NCI-H1694 (cell line): ENCODE data around the gene ATXN7L1.
"Not testable (repeated sequence)": the region's sequence is repeated elsewhere in the genome, so short reads cannot be mapped to it uniquely, and the experiment has no call there.

Experiments used
- DNase-seq: peaks from one replicate; lab custom pipeline; 2025; lab: John Stamatoyannopoulos, UW

The ATXN7L1 gene

GRCh38 chr7:105707381-105707780 lies 169.0 kb downstream of the ATXN7L1 start:
- DNase-seq: no peak

- DNase-seq: no peak
Measured at GRCh38 chr7:105705427-105705826, 171.0 kb downstream of the ATXN7L1 start.

DNA sequence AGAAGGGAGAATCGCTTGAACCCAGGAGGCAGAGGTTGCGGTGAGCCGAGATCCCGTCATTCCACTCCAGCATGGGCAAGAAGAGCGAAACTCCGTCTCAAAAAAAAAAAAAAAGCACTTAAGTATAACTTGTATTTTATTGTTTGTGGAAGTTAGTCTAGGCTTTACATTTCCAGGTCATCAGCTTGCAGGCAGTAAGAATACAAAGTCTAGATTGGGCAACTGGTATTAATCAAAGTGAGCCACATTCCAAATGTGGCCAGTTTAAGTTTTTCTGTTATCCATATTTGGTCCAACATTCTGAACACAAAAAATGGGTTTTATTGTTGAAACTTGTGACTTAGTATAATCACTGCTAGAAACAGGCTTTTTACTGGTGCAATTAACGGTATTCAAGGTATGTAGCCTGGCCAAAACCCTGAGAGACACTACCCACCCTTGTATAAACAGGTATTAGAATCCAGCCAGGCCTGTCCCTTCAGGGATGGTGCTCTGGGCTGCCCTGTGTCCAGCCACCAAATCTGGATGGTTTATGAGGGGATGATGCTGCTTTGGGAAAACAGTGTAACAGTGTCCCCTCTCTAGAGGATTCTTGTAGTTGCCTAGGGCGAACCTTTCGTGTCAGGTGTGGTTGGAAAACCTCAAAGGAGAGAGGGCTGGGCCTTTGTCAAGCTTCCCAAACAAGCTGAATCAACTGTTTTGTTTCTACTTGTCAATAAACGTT lies 173.0 kb downstream of the ATXN7L1 start:
- no peak for DNase-seq

DNA sequence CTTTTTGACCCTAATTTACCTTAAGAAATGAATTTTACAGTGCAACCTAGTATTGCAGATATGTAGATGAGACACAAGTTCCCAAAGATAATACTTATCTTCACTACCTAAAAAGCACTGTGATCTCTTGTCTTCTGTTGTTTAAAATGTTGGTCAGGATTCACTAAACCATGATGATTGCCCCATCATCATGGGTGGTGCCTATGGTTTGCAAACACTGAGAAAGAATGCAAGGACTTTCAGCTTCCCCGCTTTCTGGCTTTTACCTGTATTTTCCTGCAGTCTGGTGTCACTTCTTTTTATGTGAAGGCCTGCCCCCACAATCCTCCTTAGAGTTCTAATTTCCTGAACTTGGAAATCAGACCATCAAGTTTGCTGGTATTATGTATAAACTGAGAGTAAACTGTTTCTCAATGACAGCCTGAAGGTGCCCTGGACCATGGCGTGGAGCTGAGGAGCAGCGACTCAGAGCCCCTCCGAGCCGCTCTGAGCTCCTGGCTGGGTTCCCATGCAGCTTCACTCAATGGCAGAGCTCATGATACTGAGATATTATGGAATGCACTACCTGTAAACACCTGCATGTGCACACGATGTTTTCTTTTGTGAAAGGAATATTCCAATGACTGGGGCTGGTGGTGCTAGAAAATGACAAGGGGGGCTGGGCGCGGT lies 176.7 kb downstream of the ATXN7L1 start:
- no peak for DNase-seq

GRCh38 chr7:105698531-105698930 lies 177.9 kb downstream of the ATXN7L1 start:
- DNase-seq: no peak

DNA sequence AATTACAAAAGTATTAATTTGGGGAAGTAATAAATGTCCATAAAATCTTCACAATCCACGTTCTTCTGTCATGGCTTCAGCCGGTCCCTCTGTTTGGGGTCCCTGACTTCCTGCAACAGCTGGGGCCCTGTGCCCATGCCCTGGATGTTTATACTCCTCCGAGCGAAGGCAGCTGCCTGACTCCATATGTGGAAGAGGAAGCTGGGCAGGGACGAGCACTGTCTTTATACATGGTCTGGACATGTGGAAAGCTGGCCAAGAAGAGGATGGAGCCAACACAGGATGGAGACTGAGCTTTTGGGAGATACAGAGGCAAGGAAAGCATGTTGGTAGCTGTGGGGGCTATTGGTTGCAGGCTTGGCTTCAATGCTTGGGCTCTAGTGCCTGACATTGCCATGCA lies 178.6 kb downstream of the ATXN7L1 start:
- no peak for DNase-seq

DNA sequence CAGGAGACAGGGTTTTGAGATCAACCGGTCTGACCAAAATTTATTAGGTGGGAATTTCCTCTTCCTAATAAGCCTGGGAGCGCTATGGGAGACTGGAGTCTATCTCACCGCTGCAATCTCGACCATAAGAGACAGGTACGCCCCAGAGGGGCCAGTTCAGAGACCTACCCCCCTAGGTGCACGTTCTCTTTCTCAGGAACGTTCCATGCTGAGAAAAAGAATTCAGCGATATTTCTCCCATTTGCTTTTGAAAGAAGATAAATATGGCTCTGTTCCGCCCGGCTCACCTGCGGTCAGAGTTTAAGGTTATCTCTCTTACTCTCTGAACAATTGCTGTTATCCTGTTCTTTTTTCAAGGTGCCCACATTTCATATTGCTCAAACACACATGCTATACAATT lies 179.2 kb downstream of the ATXN7L1 start:
- DNase-seq: not testable (repeated sequence)

DNA sequence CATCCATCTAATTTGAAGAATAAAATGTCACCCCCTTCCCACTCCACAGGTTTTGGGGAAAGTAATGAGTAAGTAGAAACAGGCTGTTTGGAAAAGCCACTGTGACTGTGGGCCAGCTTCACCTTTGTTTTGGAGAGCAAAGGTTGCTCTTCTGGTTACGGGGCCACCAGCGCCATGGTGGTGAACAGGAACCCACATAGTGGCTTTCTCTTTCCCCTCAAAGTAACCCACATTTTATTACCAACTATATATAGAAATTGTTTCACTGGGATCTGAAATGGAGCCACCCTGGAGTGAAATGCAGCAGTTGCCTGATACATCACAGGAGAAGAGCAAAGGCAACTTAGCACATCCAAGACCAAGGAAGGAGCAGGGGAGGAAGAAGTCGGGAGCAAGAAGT lies 182.8 kb downstream of the ATXN7L1 start:
- no peak for DNase-seq

DNA sequence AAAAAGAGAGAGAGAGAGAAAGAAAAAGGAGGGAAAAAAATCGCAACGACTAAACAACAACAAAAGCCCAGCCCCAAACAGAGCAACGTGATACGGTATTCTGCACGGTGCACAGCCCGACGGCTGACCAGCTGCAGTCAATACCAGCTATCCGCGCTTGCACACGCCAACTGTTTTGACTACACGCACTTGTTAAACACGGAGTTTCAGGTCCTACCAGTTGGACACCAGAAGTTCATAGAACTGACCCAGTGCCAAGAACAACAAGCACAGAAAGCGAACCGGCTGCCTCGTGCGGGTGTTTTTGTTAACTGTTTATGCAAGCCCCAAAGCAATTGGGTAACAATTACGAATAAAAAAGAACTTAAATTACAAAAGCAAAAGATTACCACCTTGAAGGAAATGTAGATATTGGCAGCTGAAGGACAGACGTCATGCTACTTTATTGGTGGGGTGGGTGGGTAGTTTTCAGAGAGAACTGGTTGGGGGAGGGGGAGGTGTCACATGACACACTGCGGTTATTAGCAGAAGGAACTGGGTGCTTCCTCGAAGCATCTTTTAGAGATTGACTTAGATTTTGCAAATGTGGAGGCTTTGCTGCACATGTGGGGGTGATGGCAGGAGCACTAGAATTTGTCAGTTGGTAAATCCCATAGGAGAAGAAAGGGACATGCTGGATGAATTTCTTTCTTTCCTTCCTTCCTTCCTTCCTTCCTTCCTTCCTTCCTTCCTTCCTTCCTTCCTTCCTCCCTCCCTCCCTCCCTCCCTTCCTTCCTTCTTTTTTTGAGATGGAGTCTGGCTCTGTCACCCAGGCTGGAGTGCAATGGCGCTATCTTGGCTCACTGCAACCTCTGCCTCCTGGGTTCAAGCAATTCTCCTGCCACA lies 184.5 kb downstream of the ATXN7L1 start:
- peak; percentile 26 for DNase-seq

GRCh38 chr7:105691082-105691679 lies 185.2 kb downstream of the ATXN7L1 start:
- no peak for DNase-seq

DNA sequence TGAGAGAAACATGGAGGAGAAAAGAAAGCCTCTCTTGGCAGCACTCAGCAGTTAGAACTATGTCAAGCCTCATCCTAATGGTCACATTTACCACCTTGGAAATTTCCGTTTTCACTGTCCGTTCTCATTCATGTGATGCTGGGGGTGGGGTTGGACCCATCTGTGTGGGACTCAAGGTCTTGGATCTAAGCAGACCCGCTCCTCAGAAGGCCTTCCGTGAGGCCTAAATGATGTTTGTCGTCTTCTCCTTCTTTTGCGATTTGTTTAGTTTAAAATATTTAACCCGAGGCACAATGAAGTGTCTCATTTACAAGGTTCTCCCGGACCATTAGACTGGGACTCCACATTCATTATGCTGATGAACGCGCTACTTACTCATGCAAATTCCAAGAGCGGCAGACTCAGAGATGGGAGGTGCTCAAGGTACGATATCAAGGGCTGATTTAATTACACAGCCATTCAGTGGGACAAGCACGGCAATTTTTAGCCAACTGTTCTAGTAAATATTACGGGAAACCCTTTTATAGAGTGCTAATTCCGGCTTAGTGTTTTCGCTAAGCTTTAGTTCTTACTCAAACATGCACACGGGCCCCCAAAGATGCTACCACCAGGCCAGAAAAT lies 186.0 kb downstream of the ATXN7L1 start:
- no peak for DNase-seq

- no peak for DNase-seq
Measured at GRCh38 chr7:105689067-105689819, 187.2 kb downstream of the ATXN7L1 start.

DNA sequence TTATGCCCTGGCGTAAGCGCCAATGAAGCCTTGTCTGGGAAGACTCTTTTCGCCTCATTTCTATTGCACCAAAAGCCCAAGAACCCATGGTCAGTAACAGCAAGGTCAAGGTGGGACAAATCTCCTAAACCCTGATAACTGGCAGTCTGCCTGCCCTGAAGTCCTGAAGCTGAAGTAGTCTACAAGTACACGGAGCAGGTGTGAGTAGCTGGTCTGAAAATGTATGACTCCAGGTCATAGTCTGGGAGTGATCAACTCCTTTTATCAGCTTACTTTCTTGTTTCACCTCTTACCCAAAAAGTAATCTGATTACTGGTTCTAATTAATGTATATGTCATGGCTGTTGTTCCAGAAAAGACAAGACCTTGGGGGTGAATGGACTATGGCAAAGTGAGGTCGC lies 187.8 kb downstream of the ATXN7L1 start:
- no peak for DNase-seq

DNA sequence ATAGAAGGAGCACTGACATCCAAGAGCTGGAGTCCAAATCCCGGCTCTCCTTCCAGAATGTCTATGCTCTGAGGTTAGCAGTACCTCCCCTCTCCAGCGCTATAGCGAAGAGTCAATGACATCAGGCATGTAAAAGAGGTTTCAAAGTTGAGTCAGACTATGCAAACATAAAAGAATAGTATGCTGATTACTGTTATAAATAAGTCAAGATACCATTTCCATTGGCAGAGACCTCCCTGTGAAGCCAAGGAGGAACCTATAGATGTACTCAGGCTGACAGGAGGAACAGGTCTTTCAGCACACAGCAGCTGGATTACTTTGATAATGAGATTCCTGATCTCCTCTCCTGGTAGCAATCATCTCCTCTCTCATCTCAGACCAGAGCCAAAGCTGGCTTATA lies 191.2 kb downstream of the ATXN7L1 start:
- DNase-seq: no peak

DNA sequence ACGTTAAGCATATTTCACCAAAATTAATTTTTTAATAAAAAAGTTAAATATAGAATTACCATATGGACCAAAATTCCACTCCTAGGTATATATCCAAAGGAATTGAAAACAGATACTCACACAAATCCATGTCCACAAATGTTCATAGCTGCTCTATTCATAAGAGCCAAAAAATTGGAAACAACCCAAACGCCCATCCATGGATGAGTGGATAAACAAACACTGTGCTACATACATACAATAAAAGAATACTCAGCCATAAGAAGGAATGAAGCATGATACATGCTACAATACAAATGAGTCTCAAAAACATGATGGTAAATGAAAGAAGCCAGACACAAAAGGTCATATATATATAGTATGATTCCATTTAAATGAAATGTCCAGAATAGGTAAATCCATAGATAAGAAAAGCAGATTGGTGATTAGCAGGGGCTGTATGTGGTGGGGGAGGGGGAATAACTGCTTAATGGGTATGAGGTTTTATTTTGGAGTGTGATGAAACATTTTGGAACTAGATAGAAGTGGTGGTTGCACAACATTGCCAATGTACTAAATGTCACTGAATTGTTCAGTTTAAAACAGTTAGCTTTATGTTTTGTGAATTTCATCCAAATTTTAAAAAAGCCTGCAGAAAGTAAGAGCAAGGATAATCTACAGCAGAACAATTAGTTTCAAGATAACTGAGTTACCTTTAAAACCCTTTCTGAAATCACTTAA lies 193.9 kb downstream of the ATXN7L1 start:
- peak; percentile 93 for DNase-seq

DNA sequence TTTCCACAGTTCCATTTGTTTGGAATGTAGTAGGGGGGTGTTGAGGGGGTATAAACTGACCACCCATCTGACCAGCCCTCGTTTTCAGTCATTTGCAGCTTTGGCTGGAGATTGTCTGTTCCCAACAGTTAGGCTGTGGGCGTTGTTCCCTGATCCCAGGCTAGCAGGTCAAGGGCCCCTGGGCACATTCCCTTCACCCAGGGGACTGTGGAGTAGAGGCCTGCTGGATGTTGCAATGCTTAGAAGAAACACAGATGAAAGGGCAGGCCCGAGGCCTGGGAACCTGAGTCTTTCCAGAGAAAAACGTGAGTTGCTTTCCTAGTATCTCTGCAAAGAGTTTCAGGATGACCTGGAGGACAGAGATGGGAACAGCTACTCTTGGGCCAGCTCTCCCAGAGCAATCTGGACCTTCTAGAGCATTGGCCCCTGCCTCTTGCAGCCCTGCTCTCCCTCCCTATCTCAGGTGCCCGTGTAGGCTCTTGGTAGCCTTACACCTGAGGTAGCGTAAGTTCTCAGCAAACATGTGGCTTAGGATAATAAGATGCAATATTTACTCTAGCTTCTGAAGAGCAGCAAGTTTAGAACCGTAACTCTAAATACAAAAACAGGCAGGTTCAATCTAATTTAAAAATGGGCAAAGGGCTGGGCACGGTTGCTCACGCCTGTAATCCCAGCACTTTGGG lies 195.8 kb downstream of the ATXN7L1 start:
- no peak for DNase-seq

DNA sequence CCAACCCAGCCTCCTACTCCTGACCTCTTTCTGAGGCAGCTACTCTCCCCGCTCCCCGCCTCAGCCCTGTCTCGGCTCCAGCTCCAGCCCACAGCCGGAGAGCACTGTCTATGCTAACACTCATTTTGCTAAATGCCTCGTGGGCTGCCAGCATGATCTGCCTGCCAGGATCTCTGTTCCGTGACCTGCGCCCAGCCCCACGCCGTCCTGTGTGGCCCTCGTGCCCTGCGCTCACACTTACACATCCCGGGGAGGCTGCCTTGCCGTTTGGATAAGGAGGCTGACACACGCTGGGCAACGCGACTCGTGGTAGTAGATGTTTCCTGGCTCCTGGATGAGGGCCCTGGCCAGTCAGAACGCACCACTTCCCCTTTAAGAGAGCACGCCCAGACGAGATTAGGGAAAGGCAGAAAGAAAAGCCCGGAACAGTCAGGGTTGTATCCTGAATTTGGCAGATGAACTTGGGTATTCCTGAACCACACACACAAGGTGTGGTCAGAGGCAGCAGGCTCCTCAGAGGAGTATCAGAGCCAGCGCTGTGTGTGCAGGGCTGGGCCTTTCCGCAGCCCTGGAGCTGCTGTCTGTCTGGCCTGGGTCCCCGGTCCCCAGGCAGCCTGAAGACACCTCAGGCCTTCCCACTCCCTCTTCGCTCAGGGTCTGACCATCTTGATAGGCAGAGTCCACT lies 197.4 kb downstream of the ATXN7L1 start:
- DNase-seq: no peak

- DNase-seq: no peak
Measured at GRCh38 chr7:105677817-105678573, 198.4 kb downstream of the ATXN7L1 start.

DNA sequence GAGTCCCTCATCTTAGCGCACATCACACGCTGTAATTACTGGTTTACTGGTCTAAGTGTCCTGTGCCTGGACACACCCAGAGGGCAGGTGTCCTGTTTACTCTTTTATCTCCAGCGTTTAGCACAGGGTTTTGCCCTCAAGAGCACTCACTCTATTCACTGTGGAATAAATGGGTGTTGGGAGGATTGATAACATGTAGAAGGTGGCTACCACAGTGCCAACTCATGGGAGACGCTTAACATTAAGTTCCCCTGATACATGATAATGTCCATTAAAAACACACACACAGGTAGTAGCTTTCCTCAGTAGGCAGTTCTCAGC lies 199.0 kb downstream of the ATXN7L1 start:
- no peak for DNase-seq
